Calu3 (cell line): ENCODE results near the gene USP8. TPM values are rescaled to one million over a fixed set of nuclear protein-coding genes. Genes with fewer than 3 reads are reported as not detected.

Source experiments
- BruUV-seq: library from RNA; stranded (reverse); fragments of 400-500 nt; replicated peaks from 2 replicates; lab custom pipeline; 2021; lab: Mats Ljungman, UMichigan
- CTCF ChIA-PET: fragments of 300-600 bp; sonication (Branson Sonifier 250); formaldehyde crosslinking; loops from one replicate; lab custom pipeline; 2022; ENCODE audit warnings: antibody characterized with exemption; lab: Charles Lee
- DNase-seq: peaks from one replicate; pipeline ENCODE4 v3.0.0; 2022
- H3K27ac Mint-ChIP-seq: one replicate; pipeline ENCODE4 v1.8.0; 2022; ENCODE audit warnings: mixed read lengths; ENCODE audit not compliant: unreplicated experiment
- H3K27me3 Mint-ChIP-seq: one replicate; pipeline ENCODE4 v1.8.0; 2022; ENCODE audit warnings: mixed read lengths; ENCODE audit not compliant: unreplicated experiment
- H3K36me3 Mint-ChIP-seq: one replicate; pipeline ENCODE4 v1.8.0; 2022; ENCODE audit warnings: mild to moderate bottlenecking, moderate library complexity, mixed read lengths; ENCODE audit not compliant: insufficient read depth, unreplicated experiment
- H3K4me1 Mint-ChIP-seq: one replicate; pipeline ENCODE4 v1.8.0; 2022; ENCODE audit warnings: mild to moderate bottlenecking, low read depth, mixed read lengths; ENCODE audit not compliant: unreplicated experiment
- H3K4me3 Mint-ChIP-seq: one replicate; pipeline ENCODE4 v1.8.0; 2022; ENCODE audit warnings: mild to moderate bottlenecking, low read depth, moderate library complexity, mixed read lengths; ENCODE audit not compliant: unreplicated experiment
- H3K9me3 Mint-ChIP-seq: one replicate; pipeline ENCODE4 v1.8.0; 2022; ENCODE audit warnings: low read depth, mixed read lengths; ENCODE audit not compliant: unreplicated experiment
- intact Hi-C: fragments of 100-400 bp; cut with micrococcal nuclease; formaldehyde crosslinking; loops from one replicate; pipeline ENCODE4 v1.10.0; 2022; ENCODE audit not compliant: unreplicated experiment
- total RNA-seq: library from RNA; stranded (reverse); gene quantifications from 2 replicates; pipeline ENCODE4 v1.2.3, GENCODE V29; 2022
- TF ChIP-seq, protein P1 (sequence below): fragments of 200-600 bp; IDR thresholded peaks from one replicate; pipeline ENCODE4 v1.8.0; 2022; ENCODE audit warnings: antibody characterized with exemption; ENCODE audit not compliant: unreplicated experiment

USP8 gene
- total RNA-seq, 1 experiment from 2014 or later, result 72.4 TPM

DNA sequence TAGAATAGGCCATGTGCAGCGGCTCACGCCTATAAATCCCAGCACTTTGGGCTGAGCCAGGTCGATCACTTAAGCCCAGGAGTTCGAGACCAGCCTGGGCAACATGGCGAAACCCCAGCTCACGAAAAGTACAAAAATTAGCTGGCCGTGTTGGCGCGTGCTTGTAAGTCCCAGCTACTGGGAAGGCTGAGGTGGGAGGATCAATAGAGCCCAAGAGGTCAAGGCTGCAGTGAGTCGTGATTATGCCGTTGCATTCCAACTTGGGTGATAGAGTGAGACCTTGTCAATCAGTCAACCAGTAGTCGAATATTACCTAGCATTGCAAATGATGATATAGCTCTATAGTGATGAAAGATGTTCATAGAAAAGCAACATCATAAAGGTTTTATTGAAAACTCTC, 51.9 kb downstream of the USP8 start:
- Mint-ChIP-seq H3K36me3 (peaks cover 29% of the 10 kb centered on the region), H3K27me3 (no peaks in the 10 kb centered on the region), H3K4me3 (no peak overlapping the region), H3K4me1 (no peaks in the 10 kb centered on the region), H3K9me3 (no peaks in the 10 kb centered on the region), H3K27ac (no peak overlapping the region)
- BruUV-seq, result no TSS peak
- TF ChIP-seq, protein P1, sequence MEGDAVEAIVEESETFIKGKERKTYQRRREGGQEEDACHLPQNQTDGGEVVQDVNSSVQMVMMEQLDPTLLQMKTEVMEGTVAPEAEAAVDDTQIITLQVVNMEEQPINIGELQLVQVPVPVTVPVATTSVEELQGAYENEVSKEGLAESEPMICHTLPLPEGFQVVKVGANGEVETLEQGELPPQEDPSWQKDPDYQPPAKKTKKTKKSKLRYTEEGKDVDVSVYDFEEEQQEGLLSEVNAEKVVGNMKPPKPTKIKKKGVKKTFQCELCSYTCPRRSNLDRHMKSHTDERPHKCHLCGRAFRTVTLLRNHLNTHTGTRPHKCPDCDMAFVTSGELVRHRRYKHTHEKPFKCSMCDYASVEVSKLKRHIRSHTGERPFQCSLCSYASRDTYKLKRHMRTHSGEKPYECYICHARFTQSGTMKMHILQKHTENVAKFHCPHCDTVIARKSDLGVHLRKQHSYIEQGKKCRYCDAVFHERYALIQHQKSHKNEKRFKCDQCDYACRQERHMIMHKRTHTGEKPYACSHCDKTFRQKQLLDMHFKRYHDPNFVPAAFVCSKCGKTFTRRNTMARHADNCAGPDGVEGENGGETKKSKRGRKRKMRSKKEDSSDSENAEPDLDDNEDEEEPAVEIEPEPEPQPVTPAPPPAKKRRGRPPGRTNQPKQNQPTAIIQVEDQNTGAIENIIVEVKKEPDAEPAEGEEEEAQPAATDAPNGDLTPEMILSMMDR, result no peak
- DNase-seq, result no peak
- intact Hi-C loops, result loop anchor here (5.0 kb wide), 1 partner anchor 381 kb away; no protein-coding TSS in a partner anchor
- CTCF ChIA-PET, result no interaction called here

DNA sequence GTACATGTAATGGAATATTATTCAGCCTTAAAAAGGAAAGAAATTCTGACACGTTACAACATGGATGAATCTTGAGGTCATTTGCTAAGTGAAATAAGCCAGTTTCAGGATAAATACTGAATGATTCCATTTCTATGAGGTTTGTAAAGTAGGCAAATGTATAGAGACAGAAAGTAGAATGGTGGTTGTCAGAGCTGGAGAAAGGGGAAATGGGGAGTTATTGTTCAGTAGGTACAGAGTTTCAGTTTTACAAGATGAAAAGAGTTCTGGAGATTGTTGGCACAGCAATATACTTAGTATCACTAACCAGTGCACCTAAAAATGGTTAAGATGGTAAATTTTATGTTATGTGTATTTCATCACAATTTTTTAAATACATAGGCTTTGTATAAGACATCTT, 60.6 kb downstream of the USP8 start:
- CTCF ChIA-PET, result no interaction called here
- Mint-ChIP-seq H3K4me1 (no peaks in the 10 kb centered on the region), H3K36me3 (peaks cover 27% of the 10 kb centered on the region), H3K27ac (no peak overlapping the region), H3K27me3 (no peaks in the 10 kb centered on the region), H3K9me3 (no peaks in the 10 kb centered on the region), H3K4me3 (no peak overlapping the region)
- intact Hi-C loops, result no loop called here
- BruUV-seq, result no TSS peak
- TF ChIP-seq, protein P1, result no peak
- DNase-seq, result no peak

DNA sequence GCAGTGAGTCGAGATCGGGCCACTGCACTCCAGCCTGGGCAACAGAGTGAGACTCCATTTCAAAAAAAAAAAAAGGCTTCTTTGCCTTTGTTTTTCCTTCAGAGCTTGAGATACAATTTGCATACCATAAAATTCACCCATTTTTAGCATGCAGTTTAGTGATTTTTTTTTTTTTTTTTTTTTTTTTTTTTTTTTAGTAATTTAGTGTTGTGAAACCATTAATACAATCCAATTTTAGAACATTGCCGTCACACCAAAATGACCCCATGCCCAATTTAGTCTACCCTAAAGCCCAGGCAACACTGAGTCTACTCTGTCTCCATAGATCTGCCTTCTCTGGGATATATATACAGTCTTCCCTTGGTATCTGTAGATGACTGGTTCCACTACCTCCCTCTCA, 61.2 kb downstream of the USP8 start:
- TF ChIP-seq, protein P1, result no peak
- Mint-ChIP-seq H3K27ac (no peak overlapping the region), H3K27me3 (no peaks in the 10 kb centered on the region), H3K4me3 (no peak overlapping the region), H3K9me3 (no peaks in the 10 kb centered on the region), H3K4me1 (no peaks in the 10 kb centered on the region), H3K36me3 (peaks cover 33% of the 10 kb centered on the region)
- intact Hi-C loops, result no loop called here
- no TSS peak for BruUV-seq
- CTCF ChIA-PET, result no interaction called here
- DNase-seq, result no peak

DNA sequence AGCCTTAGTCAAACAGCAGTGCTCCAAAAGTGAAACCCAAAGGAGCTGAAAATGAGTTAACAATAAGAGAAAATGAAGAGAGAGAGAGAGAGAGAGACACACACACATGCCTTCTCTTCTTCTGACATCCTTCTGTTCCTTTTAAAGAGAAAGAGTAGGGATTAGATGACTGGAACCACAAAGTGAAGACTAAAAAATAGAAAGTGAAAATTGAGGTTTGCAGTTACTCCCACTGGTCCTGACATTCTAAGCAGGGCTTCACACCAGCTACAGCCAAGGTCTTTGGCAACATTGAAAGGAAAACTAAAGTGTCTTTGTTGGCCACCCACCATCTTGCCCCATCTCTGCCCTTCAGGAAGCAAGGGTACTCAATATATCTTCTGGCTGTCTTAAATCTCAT, 63.1 kb downstream of the USP8 start:
- Mint-ChIP-seq H3K36me3 (peaks cover 33% of the 10 kb centered on the region), H3K9me3 (no peaks in the 10 kb centered on the region), H3K27me3 (no peaks in the 10 kb centered on the region), H3K4me3 (no peak overlapping the region), H3K27ac (no peak overlapping the region), H3K4me1 (no peaks in the 10 kb centered on the region)
- DNase-seq, result no peak
- intact Hi-C loops, result no loop called here
- TF ChIP-seq, protein P1, result no peak
- CTCF ChIA-PET, result no interaction called here
- BruUV-seq, result no TSS peak
